ENCODE data around the gene EYA2. TPM values are rescaled to one million over a fixed set of nuclear protein-coding genes. Genes with fewer than 3 reads are reported as not detected.

Gene EYA2
- total and polyA plus RNA-seq, 2 donors (not counting 3 experiments of a cell fraction or from before 2014, with no cell fraction given) = not detected

GRCh38 chr20:47198996-47199552 lies 304.4 kb downstream of the EYA2 start:
- no peak for TF ChIP-seq POLR2AphosphoS5 (IDR thresholded peaks at IDR 0.05; ENCODE audit: insufficient read depth, low read depth, low read length)
- TF ChIP-seq CTCF (IDR thresholded peaks at IDR 0.05; ENCODE audit: extremely low read depth in 1 of 2, insufficient read depth in 1 of 2, low read depth in 1 of 2, low read length in 2 of 2) = no peak
- TF ChIP-seq JUN (IDR thresholded peaks at IDR 0.05; ENCODE audit: borderline replicate concordance, insufficient read depth, insufficient read length, low read depth) = no peak
- Histone ChIP-seq H3K9me3 (replicated peaks; ENCODE audit: control insufficient read depth, insufficient read depth, low read length) (no peaks in the 10 kb centered on the region), H3K9me1 (replicated peaks; ENCODE audit: control insufficient read depth, extremely low read depth, insufficient read depth, low read length) (no peaks in the 10 kb centered on the region), H3K4me3 (replicated peaks in 1 of 3; ENCODE audit: insufficient read depth in 1 of 3, low read depth in 1 of 3, low read length in 3 of 3) (no peak overlapping the region), H3K36me3 (ENCODE audit: control insufficient read depth in 2 of 2, extremely low read depth in 1 of 2, insufficient read depth in 2 of 2, low read length in 2 of 2) (no peaks in the 10 kb centered on the region), H3K79me2 (ENCODE audit: control insufficient read depth, insufficient read depth, low read length) (no peaks in the 10 kb centered on the region), H3K27ac (ENCODE audit: insufficient read depth, low read depth, low read length) (no peak overlapping the region), H3K27me3 (ENCODE audit: control insufficient read depth in 2 of 2, insufficient read depth in 2 of 2, low read length in 2 of 2) (no peaks in the 10 kb centered on the region), H4K20me1 (replicated peaks; ENCODE audit: control insufficient read depth, extremely low read depth, insufficient read depth, low read length) (no peaks in the 10 kb centered on the region), H3K4me2 (ENCODE audit: insufficient read depth, low read length) (no peak overlapping the region), H2AFZ (ENCODE audit: low read depth, low read length) (no peak overlapping the region), H3K4me1 (ENCODE audit: control insufficient read depth, extremely low read depth, insufficient read depth, low read length) (peaks cover 3% of the 10 kb centered on the region), H3K9ac (replicated peaks; ENCODE audit: extremely low read depth, insufficient read depth, low read length) (no peak overlapping the region)
- CTCF ChIA-PET = interaction anchor here (1.7 to 7.0 kb wide), 4 partner anchors 9 to 1421 kb away, joined by 3 to 83 read pairs (median 8); no protein-coding TSS in a partner anchor
- dilution Hi-C loops (cut with MboI; ENCODE audit: extremely low pct_ligation_motif_present, low sequenced_read_pairs) = no loop called here
- POLR2A ChIA-PET = interaction anchor here (0.7 kb wide), 1 partner anchor 12 kb away, joined by 4 read pairs; no protein-coding TSS in a partner anchor
- no peak for FAIRE-seq
- no peak for DNase-seq (ENCODE audit: low read depth, low spot score)
- intact Hi-C loops (cut with micrococcal nuclease) = loop anchor here (5.0 kb wide), 1 partner anchor 1423 kb away; no protein-coding TSS in a partner anchor
- no TSS peak for BruUV-seq (replicated peaks)

GRCh38 chr20:47201074-47201730 lies 306.6 kb downstream of the EYA2 start:
- ChIA-PET CTCF (interaction anchor here (0.6 to 2.6 kb wide), 4 partner anchors 13 to 419 kb away, joined by 3 to 13 read pairs (median 4); no protein-coding TSS in a partner anchor), POLR2A (no interaction called here)
- H3K4me2 ChIP-seq (ENCODE audit: insufficient read depth, low read length) = no peak overlapping the region
- TF ChIP-seq POLR2A (IDR thresholded peaks at IDR 0.05; ENCODE audit: low read depth, low read length) = no peak
- no peak for TF ChIP-seq POLR2AphosphoS5 (IDR thresholded peaks at IDR 0.05; ENCODE audit: insufficient read depth, low read depth, low read length)
- TF ChIP-seq MAX (IDR thresholded peaks at IDR 0.05; ENCODE audit: insufficient read depth, insufficient read length) = no peak
- TF ChIP-seq GATA2 (IDR thresholded peaks at IDR 0.05; ENCODE audit: insufficient read depth, insufficient read length, low read depth, low read length) = no peak
- no peak for TF ChIP-seq CTCF (IDR thresholded peaks at IDR 0.05; ENCODE audit: extremely low read depth in 1 of 2, insufficient read depth in 1 of 2, low read depth in 1 of 2, low read length in 2 of 2)
- TF ChIP-seq JUN (IDR thresholded peaks at IDR 0.05; ENCODE audit: borderline replicate concordance, insufficient read depth, insufficient read length, low read depth) = no peak
- no peak for TF ChIP-seq EZH2 (IDR thresholded peaks at IDR 0.05; ENCODE audit: borderline replicate concordance, low read depth, low read length, severe bottlenecking)
- TF ChIP-seq MYC (IDR thresholded peaks at IDR 0.05; ENCODE audit: low read depth, low read length) = no peak
- no peak for TF ChIP-seq FOS (IDR thresholded peaks at IDR 0.05; ENCODE audit: borderline replicate concordance, insufficient read depth, low read length)
- no peak overlapping the region for H3K4me3 ChIP-seq (replicated peaks in 1 of 3; ENCODE audit: insufficient read depth in 1 of 3, low read depth in 1 of 3, low read length in 3 of 3)
- no peak for FAIRE-seq
- no peak overlapping the region for H3K9ac ChIP-seq (replicated peaks; ENCODE audit: extremely low read depth, insufficient read depth, low read length)
- no peaks in the 10 kb centered on the region for H3K9me1 ChIP-seq (replicated peaks; ENCODE audit: control insufficient read depth, extremely low read depth, insufficient read depth, low read length)
- dilution Hi-C loops (cut with MboI; ENCODE audit: extremely low pct_ligation_motif_present, low sequenced_read_pairs) = no loop called here
- H3K9me3 ChIP-seq (replicated peaks; ENCODE audit: control insufficient read depth, insufficient read depth, low read length) = no peaks in the 10 kb centered on the region
- intact Hi-C loops (cut with micrococcal nuclease) = no loop called here
- DNase-seq (ENCODE audit: low read depth, low spot score) = no peak
- BruUV-seq (replicated peaks) = no TSS peak
- no peaks in the 10 kb centered on the region for H3K79me2 ChIP-seq (ENCODE audit: control insufficient read depth, insufficient read depth, low read length)
- peaks cover 10% of the 10 kb centered on the region for H3K4me1 ChIP-seq (ENCODE audit: control insufficient read depth, extremely low read depth, insufficient read depth, low read length)
- H2AFZ ChIP-seq (ENCODE audit: low read depth, low read length) = no peak overlapping the region
- no peaks in the 10 kb centered on the region for H4K20me1 ChIP-seq (replicated peaks; ENCODE audit: control insufficient read depth, extremely low read depth, insufficient read depth, low read length)
- H3K27me3 ChIP-seq (ENCODE audit: control insufficient read depth in 2 of 2, insufficient read depth in 2 of 2, low read length in 2 of 2) = no peaks in the 10 kb centered on the region
- no peak overlapping the region for H3K27ac ChIP-seq (ENCODE audit: insufficient read depth, low read depth, low read length)
- H3K36me3 ChIP-seq (ENCODE audit: control insufficient read depth in 2 of 2, extremely low read depth in 1 of 2, insufficient read depth in 2 of 2, low read length in 2 of 2) = no peaks in the 10 kb centered on the region

Measured in endothelial cell of umbilical vein (primary cell).